Measurements from ENCODE around the gene NUP210L. TPM values are rescaled to one million over a fixed set of nuclear protein-coding genes. Genes with fewer than 3 reads are reported as not detected.

The NUP210L gene
- polyA plus RNA-seq, 3 donors: 0.03 TPM; not detected in 2

GRCh38 chr1:153968000-153968363 lies 186.9 kb downstream of the NUP210L start:
- Mint-ChIP-seq H3K4me1 (peaks cover 54% of the 10 kb centered on the region), H3K9me3 (no peaks in the 10 kb centered on the region), H3K4me3 (peak overlapping the region; percentile 95 to 97), H3K36me3 (no peaks in the 10 kb centered on the region), H3K27me3 (ENCODE audit: low read depth in 3 of 3) (peaks cover 2 to 4% (median 2%) of the 10 kb centered on the region in 3 donors), H3K27ac (peak overlapping the region; percentile 85 to 97 (median 96))
- intact Hi-C loops (cut with micrococcal nuclease): loop anchor here in 1 of 2 donors (1.0 kb wide), 1 partner anchor 11 kb away; no protein-coding TSS in a partner anchor
- peak; percentile 7 for TF ChIP-seq CTCF (IDR thresholded peaks at IDR 0.05)
- Histone ChIP-seq H3K36me3 (replicated peaks in 1 of 2; ENCODE audit: control insufficient read depth in 1 of 2, insufficient read depth in 2 of 2, low read length in 2 of 2) (peaks cover 0 to 2% of the 10 kb centered on the region in 2 donors), H3K4me2 (replicated peaks; ENCODE audit: extremely low read depth, low read length, poor library complexity, severe bottlenecking) (peak overlapping the region; percentile 92), H2AFZ (ENCODE audit: insufficient read depth, low read depth, low read length, poor library complexity, severe bottlenecking) (peak overlapping the region; percentile 96), H3K27ac (ENCODE audit: low read depth in 1 of 2, low read length in 2 of 2) (peak overlapping the region; percentile 86 to 89), H3K9ac (ENCODE audit: insufficient read depth, low read length, poor library complexity, severe bottlenecking) (peak overlapping the region; percentile 68), H3K79me2 (ENCODE audit: insufficient read depth, low read length) (peaks cover 43% of the 10 kb centered on the region), H3K4me3 (replicated peaks in 1 of 3; ENCODE audit: low read depth in 2 of 3, low read length in 3 of 3) (peak overlapping the region; percentile 36 to 91 (median 81)), H3K4me1 (ENCODE audit: control insufficient read depth in 1 of 2, insufficient read depth in 2 of 2, low read length in 2 of 2) (peaks cover 36 to 50% of the 10 kb centered on the region in 2 donors), H3K9me3 (replicated peaks in 1 of 2; ENCODE audit: control insufficient read depth in 1 of 2, insufficient read depth in 1 of 2, low read length in 2 of 2) (no peaks in the 10 kb centered on the region), H3K27me3 (ENCODE audit: control insufficient read depth in 2 of 2, insufficient read depth in 2 of 2, low read length in 2 of 2) (no peaks in the 10 kb centered on the region), H4K20me1 (ENCODE audit: insufficient read depth, low read length) (no peaks in the 10 kb centered on the region)
- 0% methylated on average over 1 of the region's 8 CpGs for WGBS (ENCODE audit: insufficient coverage)
- DNase-seq: no peak

- Histone ChIP-seq H3K27me3 (ENCODE audit: control insufficient read depth in 2 of 2, insufficient read depth in 2 of 2, low read length in 2 of 2) (no peaks in the 10 kb centered on the region), H3K79me2 (ENCODE audit: insufficient read depth, low read length) (peaks cover 49% of the 10 kb centered on the region), H3K4me3 (replicated peaks in 1 of 3; ENCODE audit: low read depth in 2 of 3, low read length in 3 of 3) (peak within 1 kb of the TSS; percentile 67 to 91 (median 81)), H3K36me3 (replicated peaks in 1 of 2; ENCODE audit: control insufficient read depth in 1 of 2, insufficient read depth in 2 of 2, low read length in 2 of 2) (no peaks in the 10 kb centered on the region), H3K9me3 (replicated peaks in 1 of 2; ENCODE audit: control insufficient read depth in 1 of 2, insufficient read depth in 1 of 2, low read length in 2 of 2) (no peaks in the 10 kb centered on the region), H3K9ac (ENCODE audit: insufficient read depth, low read length, poor library complexity, severe bottlenecking) (peak within 1 kb of the TSS; percentile 71), H3K4me2 (replicated peaks; ENCODE audit: extremely low read depth, low read length, poor library complexity, severe bottlenecking) (peak within 1 kb of the TSS; percentile 92), H3K27ac (ENCODE audit: low read depth in 1 of 2, low read length in 2 of 2) (peak within 1 kb of the TSS; percentile 86 to 89), H4K20me1 (ENCODE audit: insufficient read depth, low read length) (peaks cover 2% of the 10 kb centered on the region), H2AFZ (ENCODE audit: insufficient read depth, low read depth, low read length, poor library complexity, severe bottlenecking) (peak within 1 kb of the TSS; percentile 96), H3K4me1 (ENCODE audit: control insufficient read depth in 1 of 2, insufficient read depth in 2 of 2, low read length in 2 of 2) (peaks cover 42 to 50% of the 10 kb centered on the region in 2 donors)
- H3K9me3 Mint-ChIP-seq: no peaks in the 10 kb centered on the region
- peak within 1 kb of the TSS; percentile 95 to 97 for H3K4me3 Mint-ChIP-seq
- intact Hi-C loops (cut with micrococcal nuclease): loop anchor here in 1 of 2 donors (1.0 kb wide), 1 partner anchor 10 kb away; no protein-coding TSS in a partner anchor
- H3K36me3 Mint-ChIP-seq: no peaks in the 10 kb centered on the region
- H3K4me1 Mint-ChIP-seq: peaks cover 54% of the 10 kb centered on the region
- peaks cover 2 to 4% (median 2%) of the 10 kb centered on the region in 3 donors for H3K27me3 Mint-ChIP-seq (ENCODE audit: low read depth in 3 of 3)
- peak within 1 kb of the TSS; percentile 91 to 98 (median 97) for H3K27ac Mint-ChIP-seq
- peak; percentile 26 for TF ChIP-seq CTCF (IDR thresholded peaks at IDR 0.05)
- WGBS (ENCODE audit: insufficient coverage): under 1% methylated on average over 57 of the region's 60 CpGs
- DNase-seq: peak; percentile 90 to 94 (median 93)
Observed at GRCh38 chr1:153967107-153967999, 187.5 kb downstream of the NUP210L start, which contains the start of gene CREB3L4. CREB3L4 (plus strand) TSS chr1:153967902; CDS start chr1:153968526, 624 bp downstream.

Data from CD14-positive monocyte (primary cell).